AG04450 (cell line): Measurements from ENCODE around the gene NEDD8. TPM values are rescaled to one million over a fixed set of nuclear protein-coding genes. Genes with fewer than 3 reads are reported as not detected.
A peak's percentile ranks its signal among the peaks of the same experiment; 100 is the strongest.

Experiments used
- CTCF ChIA-PET: fragments of 300-600, 350-600 bp; formaldehyde crosslinking; extraction: SDS; loops from one replicate; lab custom pipeline; 2022; ENCODE audit warnings: antibody characterized with exemption, inconsistent platforms; lab: Charles Lee
- POLR2A ChIA-PET: fragments of 350-600 bp; formaldehyde crosslinking; extraction: SDS; loops from one replicate; lab custom pipeline; 2021; ENCODE audit warnings: antibody characterized with exemption, inconsistent platforms; lab: Yijun Ruan, JAX
- DNase-seq: peaks from one replicate; pipeline ENCODE4 v3.0.0-alpha.2; 2011; ENCODE audit warnings: low read depth, low spot score
- H3K27ac ChIP-seq: one replicate; pipeline ENCODE4 v1.5.1; 2012; ENCODE audit warnings: low read depth, low read length, control low read depth
- H3K27me3 ChIP-seq: one replicate; pipeline ENCODE4 v1.6.0; 2012; ENCODE audit warnings: low read length; ENCODE audit not compliant: control insufficient read depth, insufficient read depth
- H3K4me3 ChIP-seq: 2 replicates; pipeline ENCODE4 v1.5.1; 2011; ENCODE audit warnings: mild to moderate bottlenecking, low read depth, low read length, control low read depth
- H3K9me3 ChIP-seq: 2 replicates; pipeline ENCODE4 v1.5.1; 2012; ENCODE audit warnings: low read length; ENCODE audit not compliant: control insufficient read depth, insufficient read depth
- polyA plus RNA-seq: library from polyadenylated mRNA; depleted of rRNA; stranded (reverse); fragments of >200 nt; gene quantifications from 2 replicates; pipeline ENCODE4 v1.2.3, GENCODE V29; 2011
- TF ChIP-seq, protein P1 (sequence below): IDR thresholded peaks from 2 replicates; pipeline ENCODE4 v1.5.1; 2011; ENCODE audit warnings: low read depth, low read length, control low read depth, inconsistent platforms

Gene NEDD8
- polyA plus RNA-seq, 1 experiment, result 363 TPM

DNA sequence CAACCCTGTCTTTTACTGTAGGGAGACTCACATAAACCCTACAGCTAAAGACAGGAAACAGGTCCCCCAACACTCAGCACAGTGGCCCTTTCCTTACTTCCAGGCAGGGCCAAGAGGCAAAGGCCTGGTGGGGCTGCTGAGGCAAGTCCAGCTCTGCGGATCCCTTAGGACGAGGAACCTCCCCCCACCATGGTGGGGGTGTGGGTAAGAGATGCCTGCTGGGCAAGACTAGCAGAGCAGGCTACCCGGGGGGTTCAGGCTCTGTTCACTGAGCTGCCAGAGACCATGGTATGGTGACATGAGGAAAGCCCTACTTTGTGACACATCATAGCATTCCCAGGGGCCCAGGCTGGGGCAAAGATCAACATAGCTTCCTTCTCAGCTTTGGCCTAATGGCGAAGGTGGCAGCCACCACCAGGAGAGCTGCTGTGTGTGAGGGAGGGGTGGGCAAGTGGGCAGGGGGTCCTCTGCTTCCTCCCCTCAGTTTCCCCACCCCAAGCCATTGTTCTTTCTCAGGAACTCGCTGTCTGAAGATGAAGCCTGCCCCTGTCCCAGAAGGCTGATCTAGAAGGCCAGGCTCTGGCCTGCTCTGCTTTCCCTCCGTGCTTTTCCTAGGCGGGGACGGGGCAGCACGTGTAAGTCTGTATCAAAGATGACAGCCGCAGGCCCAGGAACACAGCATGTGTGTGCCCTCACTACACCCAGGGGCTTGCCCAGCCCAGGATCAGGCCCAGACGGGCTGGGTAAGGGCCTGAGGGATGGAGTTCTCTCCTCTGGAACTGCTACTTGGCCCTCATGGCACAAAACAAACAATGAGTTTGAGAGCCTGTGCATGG is 20.3 kb upstream of the NEDD8 start:
- H3K27ac ChIP-seq, result peak overlapping the region; percentile 21

DNA sequence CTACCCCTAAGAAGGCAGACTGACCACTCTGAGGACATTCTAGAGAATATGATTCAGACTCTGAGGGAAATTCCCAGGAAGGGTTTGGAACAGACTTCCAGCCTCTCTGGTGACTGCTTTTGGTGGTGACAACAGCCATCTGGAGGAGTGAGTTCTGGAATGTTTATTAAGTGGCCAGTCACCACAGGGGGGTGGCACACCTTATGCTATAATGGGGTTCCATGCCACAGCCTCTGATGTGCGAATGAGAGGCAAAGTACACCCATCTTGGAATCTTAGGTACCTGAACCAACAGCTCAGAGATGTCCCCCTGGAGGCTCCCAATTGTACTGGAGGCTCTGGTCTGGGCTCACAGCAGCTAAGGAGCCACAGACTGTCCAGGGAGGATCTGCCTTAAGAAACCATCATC is 19.7 kb upstream of the NEDD8 start:
- ChIA-PET CTCF (interaction anchor here (0.9 to 2.3 kb wide), 7 partner anchors 9 to 185 kb away, joined by 3 to 17 read pairs (median 3); partner anchors contain the start of genes CIDEB and TINF2), POLR2A (interaction anchor here (1.2 to 3.0 kb wide), 3 partner anchors 9 to 19 kb away, joined by 3 to 11 read pairs (median 8); partner anchors contain the start of genes RABGGTA and TINF2)
- DNase-seq, result no peak
- H3K27ac ChIP-seq, result peak overlapping the region; percentile 52
- no peaks in the 10 kb centered on the region for H3K27me3 ChIP-seq
- H3K9me3 ChIP-seq, result no peaks in the 10 kb centered on the region
- TF ChIP-seq, protein P1, sequence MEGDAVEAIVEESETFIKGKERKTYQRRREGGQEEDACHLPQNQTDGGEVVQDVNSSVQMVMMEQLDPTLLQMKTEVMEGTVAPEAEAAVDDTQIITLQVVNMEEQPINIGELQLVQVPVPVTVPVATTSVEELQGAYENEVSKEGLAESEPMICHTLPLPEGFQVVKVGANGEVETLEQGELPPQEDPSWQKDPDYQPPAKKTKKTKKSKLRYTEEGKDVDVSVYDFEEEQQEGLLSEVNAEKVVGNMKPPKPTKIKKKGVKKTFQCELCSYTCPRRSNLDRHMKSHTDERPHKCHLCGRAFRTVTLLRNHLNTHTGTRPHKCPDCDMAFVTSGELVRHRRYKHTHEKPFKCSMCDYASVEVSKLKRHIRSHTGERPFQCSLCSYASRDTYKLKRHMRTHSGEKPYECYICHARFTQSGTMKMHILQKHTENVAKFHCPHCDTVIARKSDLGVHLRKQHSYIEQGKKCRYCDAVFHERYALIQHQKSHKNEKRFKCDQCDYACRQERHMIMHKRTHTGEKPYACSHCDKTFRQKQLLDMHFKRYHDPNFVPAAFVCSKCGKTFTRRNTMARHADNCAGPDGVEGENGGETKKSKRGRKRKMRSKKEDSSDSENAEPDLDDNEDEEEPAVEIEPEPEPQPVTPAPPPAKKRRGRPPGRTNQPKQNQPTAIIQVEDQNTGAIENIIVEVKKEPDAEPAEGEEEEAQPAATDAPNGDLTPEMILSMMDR, result peak; percentile 16; the same call in 1 of the 2 replicates
- no peak overlapping the region for H3K4me3 ChIP-seq

More for the DNA sequence above, 20.3 kb upstream of the NEDD8 start:
- TF ChIP-seq, protein P1, result no peak
- no peak overlapping the region for H3K4me3 ChIP-seq
- H3K27me3 ChIP-seq, result no peaks in the 10 kb centered on the region
- POLR2A ChIA-PET, result interaction anchor here (1.4 to 3.0 kb wide), 2 partner anchors 10 to 19 kb away, joined by 8 to 11 read pairs; partner anchors contain the start of genes RABGGTA and TINF2
- CTCF ChIA-PET, result interaction anchor here (0.5 to 2.3 kb wide), 8 partner anchors 10 to 184 kb away, joined by 3 to 17 read pairs (median 4); partner anchors contain the start of genes CIDEB and TINF2
- no peak for DNase-seq
- no peaks in the 10 kb centered on the region for H3K9me3 ChIP-seq

DNA sequence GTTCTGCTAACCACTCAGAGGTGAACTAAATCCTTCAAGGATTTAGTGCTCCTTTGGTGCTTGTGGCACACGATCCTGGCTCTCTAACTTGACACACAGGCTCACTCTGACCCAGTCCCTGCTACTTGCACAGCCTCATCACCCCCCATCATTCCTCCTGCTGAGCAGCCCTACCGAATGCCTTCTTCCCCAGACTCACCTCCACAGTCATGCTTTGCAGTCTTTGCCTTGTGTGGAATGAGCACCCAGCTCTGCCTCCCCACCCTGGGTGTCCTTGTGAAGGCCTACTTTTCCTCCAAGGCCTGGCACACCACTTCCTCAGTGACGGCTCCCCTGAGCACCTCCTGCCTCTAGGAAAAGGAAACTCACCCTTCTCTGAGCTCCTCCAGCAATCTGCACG is 18.2 kb upstream of the NEDD8 start:
- Histone ChIP-seq H3K27ac (no peak overlapping the region), H3K4me3 (no peak overlapping the region), H3K9me3 (no peaks in the 10 kb centered on the region), H3K27me3 (no peaks in the 10 kb centered on the region)
- POLR2A ChIA-PET, result no interaction called here
- CTCF ChIA-PET, result interaction anchor here (1.0 to 2.3 kb wide), 3 partner anchors 8 to 182 kb away, joined by 3 to 17 read pairs (median 13); partner anchors contain the start of gene TINF2
- TF ChIP-seq, protein P1, result no peak
- DNase-seq, result no peak

DNA sequence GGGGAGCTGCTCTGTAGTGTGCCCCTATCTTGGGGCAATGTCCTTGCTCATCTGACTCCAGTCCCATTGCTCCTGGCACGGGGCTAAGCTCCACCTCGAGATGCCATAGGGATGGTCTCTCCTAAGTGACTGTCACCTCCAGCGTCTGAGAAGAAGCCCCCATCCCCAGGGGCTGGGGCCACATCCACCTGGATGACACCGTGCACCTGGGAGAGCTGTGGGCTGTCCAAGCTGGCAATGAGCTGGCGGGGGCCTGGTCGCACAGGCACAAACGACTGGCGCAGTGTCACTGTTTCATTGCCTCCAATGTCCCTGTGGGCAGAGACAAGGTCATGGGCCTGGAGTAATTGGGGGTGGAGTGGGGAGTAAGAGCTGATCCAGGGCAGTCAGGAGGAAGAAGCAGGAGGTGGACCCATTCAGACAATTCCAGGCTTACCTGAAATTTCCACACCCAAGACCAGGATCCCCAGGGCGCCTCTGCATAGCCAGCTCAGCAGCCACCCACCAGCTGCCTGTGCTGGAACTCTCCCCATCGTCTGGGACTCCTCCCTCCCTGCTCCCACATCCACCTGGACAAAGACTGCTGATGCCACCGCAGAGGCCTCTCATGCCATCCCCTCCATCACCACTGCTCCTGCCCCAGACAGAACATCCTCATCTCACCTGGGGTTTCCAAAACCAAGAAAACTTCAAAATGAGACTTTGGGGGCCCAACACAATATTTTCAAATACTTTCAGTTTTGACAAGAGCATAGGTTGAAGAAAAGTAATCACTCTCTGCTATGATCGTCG is 17.3 kb upstream of the NEDD8 start:
- POLR2A ChIA-PET, result no interaction called here
- CTCF ChIA-PET, result interaction anchor here (0.8 kb wide), 1 partner anchor 58 kb away, joined by 3 read pairs; the partner anchor contains the start of gene CIDEB

More for the DNA sequence above, 17.3 kb upstream of the NEDD8 start:
- TF ChIP-seq, protein P1, result no peak
- no peak for DNase-seq
- Histone ChIP-seq H3K4me3 (no peak overlapping the region), H3K9me3 (no peaks in the 10 kb centered on the region), H3K27me3 (no peaks in the 10 kb centered on the region), H3K27ac (no peak overlapping the region)
